Bronchial smooth muscle cell (primary cell): ENCODE measurements around the gene SIX1. TPM values are rescaled to one million over a fixed set of nuclear protein-coding genes. Genes with fewer than 3 reads are reported as not detected.

Experiments used
- total RNA-seq: library from RNA; depleted of rRNA; stranded (reverse); fragments of >200 nt; gene quantifications from 2 replicates; pipeline ENCODE4 v1.2.1, GENCODE V29; 2014

SIX1 gene
- 9.8 and 18.1 TPM in 2 replicates for total RNA-seq

GRCh38 chr14:60648934-60649874, at the start of gene SIX1:
SIX1 (minus strand) TSS chr14:60649477; CDS start chr14:60649189, 288 bp downstream.

Other genes starting within 250 kb of the SIX1 start
- 0.16 TPM in 1 of 2 replicates, not detected in the other for gene C14orf39, start 163.4 kb downstream of the SIX1 start, total RNA-seq
- gene SIX6, start 140.3 kb downstream of the SIX1 start, total RNA-seq, result not detected in 2 replicates
- gene SIX4, start 74.9 kb upstream of the SIX1 start, total RNA-seq, result 8.5 and 14.5 TPM in 2 replicates
- gene MNAT1, start 85.3 kb upstream of the SIX1 start, total RNA-seq, result 26.3 and 49.5 TPM in 2 replicates